ENCODE results near the gene PRKCZ.

GRCh38 chr1:2019571-2020309 is 30.5 kb upstream of the PRKCZ start:
- TF ChIP-seq CTCF (IDR thresholded peaks at IDR 0.05) (no peak), POLR2AphosphoS5 (IDR thresholded peaks at IDR 0.05; ENCODE audit: insufficient read depth in 1 of 2, low read depth in 1 of 2) (no peak)

Measured in vagina (tissue), 2 donors.